K562 (cell line): Measurements from ENCODE around the gene ANKRD13C.

Source experiments
- GATAD2A ChIP-seq: fragments of 450-650 bp; IDR thresholded peaks from 2 replicates; pipeline ENCODE4 v1.6.1; 2017
- PHB ChIP-seq: fragments of 250-450 bp; sonication (Bioruptor Pico); IDR thresholded peaks from 2 replicates; pipeline ENCODE4 v1.5.0; 2021
- POLR2A ChIP-seq: fragments of 450-650 bp; conservative IDR thresholded peaks from 2 replicates; pipeline ENCODE4 v1.6.1; 2016
- POLR2AphosphoS2 ChIP-seq: IDR thresholded peaks from 2 replicates; pipeline ENCODE4 v1.6.1; 2012; ENCODE audit warnings: low read length, improper control_type of control experiment
- SIX5 ChIP-seq, 2 experiments: IDR thresholded peaks; 2 replicates each; pipeline ENCODE4 v1.6.1; 2011; ENCODE audit warnings: low read length in 2 of 2, borderline replicate concordance in 1 of 2, low read depth in 1 of 2, mild to moderate bottlenecking in 1 of 2, moderate library complexity in 1 of 2; ENCODE audit not compliant: insufficient read depth in 1 of 2
- U2AF2 ChIP-seq: fragments of 200-400 bp; formaldehyde crosslinking; optimal IDR thresholded peaks from 2 replicates; pipeline ENCODE3; 2017; ENCODE audit warnings: low read depth, mild to moderate bottlenecking, low read length
- ZNF253 ChIP-seq: fragments of 250-450 bp; sonication (Bioruptor Pico); conservative IDR thresholded peaks from 2 replicates; pipeline ENCODE4 v1.6.1; 2021; ENCODE audit warnings: mild to moderate bottlenecking
- ZNF316 ChIP-seq: fragments of 450-650 bp; IDR thresholded peaks from 2 replicates; pipeline ENCODE4 v1.6.1; 2016
- TF ChIP-seq, protein P1 (sequence below), 2 experiments: IDR thresholded peaks; 2 replicates each; pipeline ENCODE4 v1.6.1; 2012; ENCODE audit warnings: improper control_type of control experiment in 2 of 2, low read depth in 2 of 2, low read length in 2 of 2, borderline replicate concordance in 1 of 2

DNA sequence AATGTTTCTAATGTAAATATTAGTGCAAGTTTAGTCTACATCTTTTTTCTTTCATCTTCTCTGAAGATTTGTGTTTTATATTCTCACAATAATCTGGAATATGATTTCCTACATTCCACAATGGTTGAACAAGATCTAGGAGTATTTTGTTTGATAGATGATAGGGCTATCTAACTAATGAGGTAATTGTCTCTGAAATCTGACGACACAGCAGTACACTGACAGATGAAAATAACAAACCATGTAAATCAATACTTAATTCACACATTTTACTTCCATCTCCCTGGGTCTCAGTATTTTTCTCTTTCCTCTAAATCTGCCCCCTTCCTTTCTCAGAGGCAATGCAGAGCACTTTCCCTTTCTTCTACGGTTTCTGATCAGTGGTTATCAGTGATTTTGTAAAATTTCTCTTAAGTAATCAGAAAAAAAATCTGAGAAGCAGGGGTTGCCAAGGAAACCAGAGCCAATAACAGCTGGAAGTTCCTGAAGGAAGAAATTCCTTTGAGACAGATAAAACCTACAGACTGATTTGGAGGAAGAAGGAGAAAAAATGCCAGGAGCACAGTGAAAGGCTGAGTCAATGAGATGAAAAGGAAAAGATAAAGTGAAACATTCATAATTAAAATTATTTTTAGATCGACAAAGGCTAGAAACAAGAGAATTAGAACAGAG, 7.3 kb upstream of the ANKRD13C start:
- TF ChIP-seq, protein P1, sequence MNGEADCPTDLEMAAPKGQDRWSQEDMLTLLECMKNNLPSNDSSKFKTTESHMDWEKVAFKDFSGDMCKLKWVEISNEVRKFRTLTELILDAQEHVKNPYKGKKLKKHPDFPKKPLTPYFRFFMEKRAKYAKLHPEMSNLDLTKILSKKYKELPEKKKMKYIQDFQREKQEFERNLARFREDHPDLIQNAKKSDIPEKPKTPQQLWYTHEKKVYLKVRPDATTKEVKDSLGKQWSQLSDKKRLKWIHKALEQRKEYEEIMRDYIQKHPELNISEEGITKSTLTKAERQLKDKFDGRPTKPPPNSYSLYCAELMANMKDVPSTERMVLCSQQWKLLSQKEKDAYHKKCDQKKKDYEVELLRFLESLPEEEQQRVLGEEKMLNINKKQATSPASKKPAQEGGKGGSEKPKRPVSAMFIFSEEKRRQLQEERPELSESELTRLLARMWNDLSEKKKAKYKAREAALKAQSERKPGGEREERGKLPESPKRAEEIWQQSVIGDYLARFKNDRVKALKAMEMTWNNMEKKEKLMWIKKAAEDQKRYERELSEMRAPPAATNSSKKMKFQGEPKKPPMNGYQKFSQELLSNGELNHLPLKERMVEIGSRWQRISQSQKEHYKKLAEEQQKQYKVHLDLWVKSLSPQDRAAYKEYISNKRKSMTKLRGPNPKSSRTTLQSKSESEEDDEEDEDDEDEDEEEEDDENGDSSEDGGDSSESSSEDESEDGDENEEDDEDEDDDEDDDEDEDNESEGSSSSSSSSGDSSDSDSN (IDR thresholded peaks at IDR 0.05; ENCODE audit: borderline replicate concordance in 1 of 2, low read depth in 2 of 2, low read length in 2 of 2): no peak
- no peak for TF ChIP-seq POLR2A
- no peak for TF ChIP-seq GATAD2A
- no peak for TF ChIP-seq ZNF316
- TF ChIP-seq PHB: no peak
- no peak for TF ChIP-seq SIX5 (IDR thresholded peaks at IDR 0.05; ENCODE audit: borderline replicate concordance in 1 of 2, insufficient read depth in 1 of 2, low read depth in 1 of 2, low read length in 2 of 2)
- TF ChIP-seq U2AF2: no peak
- no peak for TF ChIP-seq ZNF253 (CRISPR knock-in tag)
- TF ChIP-seq POLR2AphosphoS2: no peak
